C4-2B (cell line): Measurements from ENCODE around the gene FAM83E.
A peak's percentile ranks its signal among the peaks of the same experiment; 100 is the strongest.

Source experiments
- H3K27ac ChIP-seq: fragments of 450-650 bp; 2 replicates; pipeline ENCODE4 v1.5.1; 2017
- ZFX ChIP-seq: fragments of 450-650 bp; IDR thresholded peaks from 2 replicates; pipeline ENCODE4 v1.6.1; 2017
- TF ChIP-seq, protein P1 (sequence below): fragments of 450-650 bp; conservative IDR thresholded peaks from 2 replicates; pipeline ENCODE4 v1.5.1; 2017; ENCODE audit warnings: mild to moderate bottlenecking

The FAM83E gene

DNA sequence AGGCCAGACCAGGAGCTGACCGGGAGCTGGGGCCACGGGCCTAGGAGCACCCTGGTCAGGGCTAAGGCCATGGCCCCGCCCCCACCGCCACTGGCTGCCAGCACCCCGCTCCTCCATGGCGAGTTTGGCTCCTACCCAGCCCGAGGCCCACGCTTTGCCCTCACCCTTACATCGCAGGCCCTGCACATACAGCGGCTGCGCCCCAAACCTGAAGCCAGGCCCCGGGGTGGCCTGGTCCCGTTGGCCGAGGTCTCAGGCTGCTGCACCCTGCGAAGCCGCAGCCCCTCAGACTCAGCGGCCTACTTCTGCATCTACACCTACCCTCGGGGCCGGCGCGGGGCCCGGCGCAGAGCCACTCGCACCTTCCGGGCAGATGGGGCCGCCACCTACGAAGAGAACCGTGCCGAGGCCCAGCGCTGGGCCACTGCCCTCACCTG lies 11.0 kb upstream of the FAM83E start:
- no peak overlapping the region for H3K27ac ChIP-seq
- TF ChIP-seq, protein P1, sequence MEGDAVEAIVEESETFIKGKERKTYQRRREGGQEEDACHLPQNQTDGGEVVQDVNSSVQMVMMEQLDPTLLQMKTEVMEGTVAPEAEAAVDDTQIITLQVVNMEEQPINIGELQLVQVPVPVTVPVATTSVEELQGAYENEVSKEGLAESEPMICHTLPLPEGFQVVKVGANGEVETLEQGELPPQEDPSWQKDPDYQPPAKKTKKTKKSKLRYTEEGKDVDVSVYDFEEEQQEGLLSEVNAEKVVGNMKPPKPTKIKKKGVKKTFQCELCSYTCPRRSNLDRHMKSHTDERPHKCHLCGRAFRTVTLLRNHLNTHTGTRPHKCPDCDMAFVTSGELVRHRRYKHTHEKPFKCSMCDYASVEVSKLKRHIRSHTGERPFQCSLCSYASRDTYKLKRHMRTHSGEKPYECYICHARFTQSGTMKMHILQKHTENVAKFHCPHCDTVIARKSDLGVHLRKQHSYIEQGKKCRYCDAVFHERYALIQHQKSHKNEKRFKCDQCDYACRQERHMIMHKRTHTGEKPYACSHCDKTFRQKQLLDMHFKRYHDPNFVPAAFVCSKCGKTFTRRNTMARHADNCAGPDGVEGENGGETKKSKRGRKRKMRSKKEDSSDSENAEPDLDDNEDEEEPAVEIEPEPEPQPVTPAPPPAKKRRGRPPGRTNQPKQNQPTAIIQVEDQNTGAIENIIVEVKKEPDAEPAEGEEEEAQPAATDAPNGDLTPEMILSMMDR = no peak
- no peak for TF ChIP-seq ZFX

DNA sequence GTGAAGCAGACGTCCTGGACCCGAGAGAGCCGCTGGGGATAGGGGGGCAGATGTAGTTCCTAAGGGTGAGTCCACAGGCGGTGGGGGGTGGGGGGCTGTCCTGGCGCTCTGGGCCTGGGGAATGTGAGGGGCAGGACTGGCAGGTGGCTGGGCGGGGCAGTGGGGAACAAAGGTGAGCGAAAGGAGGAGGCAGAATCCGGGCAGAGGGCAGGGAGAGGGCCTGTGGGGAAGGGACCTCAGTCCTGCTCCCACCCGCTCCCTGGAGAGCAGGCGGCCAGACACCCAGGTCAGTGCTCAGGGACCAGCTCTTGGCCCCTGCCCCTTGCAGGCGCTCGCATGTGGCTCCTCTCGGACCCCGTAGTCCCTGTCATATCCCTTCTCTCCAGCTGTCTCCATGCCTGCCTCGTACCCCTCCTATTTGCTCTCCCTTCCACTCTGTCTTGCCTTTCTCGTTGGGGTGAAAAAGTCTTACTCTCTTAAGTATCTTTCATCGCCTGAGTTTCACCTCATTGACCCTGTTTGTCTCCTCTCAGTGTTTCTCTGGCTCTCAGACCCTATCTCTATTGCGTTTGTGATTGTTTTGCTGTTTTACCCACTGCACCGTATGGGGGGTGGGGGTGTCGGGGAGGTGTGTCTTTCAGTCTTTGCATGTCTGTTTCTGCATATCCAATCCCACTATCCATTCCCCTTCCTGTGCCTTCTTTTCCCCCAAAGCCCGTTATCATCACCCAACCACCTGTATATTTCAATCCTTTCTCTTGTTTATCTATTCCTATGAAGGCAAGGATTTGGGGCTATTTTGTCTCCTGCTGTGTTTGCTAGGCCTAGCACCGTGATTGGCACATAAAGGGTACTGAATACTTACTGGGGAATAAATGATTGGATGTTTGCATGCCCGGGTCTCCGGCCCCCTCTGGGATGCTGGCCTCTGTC lies 10.2 kb upstream of the FAM83E start:
- TF ChIP-seq, protein P1 = no peak
- no peak for TF ChIP-seq ZFX
- peak overlapping the region; percentile 71 for H3K27ac ChIP-seq

DNA sequence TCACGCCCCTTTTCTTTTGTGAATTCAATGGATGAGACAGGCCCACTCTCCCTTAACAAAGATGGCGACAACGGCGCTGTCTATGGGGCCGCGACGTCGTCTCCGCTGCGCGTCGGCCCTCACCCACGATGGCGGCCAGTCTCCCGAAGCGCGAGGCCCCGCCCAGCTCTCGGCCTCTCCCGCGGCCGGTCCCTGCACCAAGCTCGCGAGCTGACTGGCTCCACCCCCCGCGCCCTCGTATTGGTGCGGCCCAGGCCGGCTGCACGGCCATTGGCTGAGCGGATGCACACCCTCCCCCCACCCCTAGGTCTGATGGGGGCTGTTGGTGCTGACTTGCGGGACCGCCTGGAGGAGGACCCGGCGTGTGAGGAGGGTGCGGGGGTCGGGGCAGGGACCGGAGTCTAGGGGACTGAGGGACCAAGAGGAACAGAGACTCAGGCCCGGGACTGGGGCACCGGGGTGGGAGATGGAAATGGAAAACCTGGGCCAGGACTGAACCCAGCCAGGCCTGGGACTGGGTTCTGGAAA lies 9.3 kb upstream of the FAM83E start:
- TF ChIP-seq ZFX = no peak
- TF ChIP-seq, protein P1 = no peak
- peak overlapping the region; percentile 71 for H3K27ac ChIP-seq

DNA sequence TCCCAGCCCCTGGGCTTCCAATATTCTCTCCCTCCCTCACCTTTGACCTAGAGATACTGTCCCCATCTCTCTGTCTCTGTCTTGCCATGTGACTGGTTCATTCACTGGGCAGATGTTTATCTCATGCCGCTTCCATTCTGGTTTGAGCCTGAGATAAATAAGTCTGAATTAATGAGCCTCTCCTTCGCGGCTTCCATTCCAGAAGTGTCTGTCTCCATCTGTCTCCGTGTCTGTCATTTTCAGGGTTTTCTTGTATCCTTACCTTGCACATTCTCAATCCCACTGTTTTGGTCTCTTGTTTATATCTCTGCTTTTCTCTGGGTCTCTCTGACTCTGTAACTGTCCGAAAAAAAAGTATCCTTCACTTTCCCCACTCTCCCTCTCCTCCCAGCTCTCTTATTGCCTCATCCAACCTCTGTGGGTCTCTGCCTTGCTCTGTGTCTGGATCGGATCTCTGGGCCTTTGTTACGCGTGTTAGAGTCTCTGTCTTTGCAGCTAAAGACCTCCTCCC lies 8.7 kb upstream of the FAM83E start:
- TF ChIP-seq, protein P1 = no peak
- TF ChIP-seq ZFX = no peak
- peak overlapping the region; percentile 71 for H3K27ac ChIP-seq

DNA sequence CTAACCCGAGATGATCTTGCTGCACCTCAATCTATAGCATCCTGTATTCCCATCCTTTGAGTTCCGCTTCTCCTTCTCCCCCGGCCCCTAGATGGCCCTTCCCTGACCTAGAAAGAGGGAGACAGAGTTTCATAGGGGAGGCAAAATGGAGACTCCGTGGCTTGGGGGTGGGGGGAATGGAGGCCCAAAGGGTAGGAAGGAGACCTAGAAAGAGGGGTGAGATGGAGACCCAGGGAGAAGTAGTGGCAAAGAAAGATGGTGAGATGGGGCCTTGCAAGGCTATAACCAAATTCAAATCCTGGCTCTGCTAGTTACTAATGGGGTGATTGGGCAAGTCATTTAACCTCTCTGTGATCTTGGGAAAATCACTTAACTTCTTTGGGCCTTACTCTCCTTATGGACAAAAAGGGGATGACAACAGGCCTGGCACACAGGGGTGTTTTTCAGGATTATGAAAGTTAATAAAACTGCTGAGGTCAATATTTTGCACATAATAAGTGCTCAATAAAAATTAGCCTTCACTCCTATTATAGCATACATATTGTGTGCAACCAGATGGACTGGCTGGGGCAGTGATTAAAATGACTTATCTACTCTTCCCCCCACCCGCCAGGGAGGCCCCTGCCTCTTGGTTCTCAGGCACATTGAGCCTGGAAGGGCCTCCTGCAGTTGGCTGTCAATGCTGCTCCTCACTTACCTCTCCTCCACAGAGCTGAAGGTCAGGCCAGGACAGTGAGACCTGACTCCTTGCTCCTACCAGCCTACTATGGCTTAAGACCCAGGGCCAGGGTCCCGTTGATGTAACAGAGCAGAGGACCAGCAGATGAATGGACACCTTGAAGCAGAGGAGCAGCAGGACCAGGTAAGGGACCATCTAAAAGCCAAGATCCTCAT lies 5.1 kb upstream of the FAM83E start:
- TF ChIP-seq, protein P1 = no peak
- TF ChIP-seq ZFX = no peak

DNA sequence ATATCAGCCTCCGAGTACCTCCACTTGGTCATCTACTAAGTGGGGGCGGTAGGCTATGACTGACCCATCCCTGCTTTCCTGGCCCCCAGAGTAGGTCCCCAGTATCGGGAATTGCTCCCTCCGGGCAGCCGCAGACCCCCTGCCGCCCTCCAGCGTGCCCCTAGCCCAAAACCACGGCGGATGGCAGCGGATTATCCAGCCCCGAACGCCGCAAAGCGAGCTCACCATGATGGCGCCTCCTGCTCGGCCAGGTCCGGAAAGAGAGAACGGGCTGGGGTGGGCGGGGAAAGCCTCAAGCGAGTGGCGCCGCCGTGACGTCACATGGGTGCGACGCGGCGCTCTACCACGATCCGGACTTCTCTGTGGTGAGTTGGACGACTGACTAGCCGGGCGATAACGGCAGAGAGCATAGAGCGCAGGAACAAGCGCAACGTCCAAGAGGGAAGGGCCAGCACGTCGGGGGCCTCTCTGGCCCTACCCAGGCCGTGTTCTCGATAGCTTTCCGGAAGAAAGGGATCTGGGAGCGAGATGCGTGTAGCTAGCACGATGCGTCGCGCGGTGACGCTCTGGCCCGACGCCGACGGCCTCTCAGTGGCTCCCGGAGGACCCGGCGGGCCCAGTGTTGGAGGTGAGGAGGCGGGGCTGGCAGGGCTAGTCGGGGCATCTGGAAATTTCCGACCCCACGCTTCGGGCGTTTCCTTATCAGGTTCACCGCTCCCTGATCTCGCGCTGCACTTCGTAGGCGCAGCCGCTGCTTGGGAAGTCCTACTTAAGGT lies 4.2 kb upstream of the FAM83E start, which contains the start of the genes RPL18 and SPHK2:
Gene RPL18, minus strand, starts transcription at position 263 of the 776 bp plus-strand sequence. Its CDS starts 35 bp downstream, at position 228.
Gene SPHK2, plus strand, starts transcription at position 591 of the 776 bp plus-strand sequence. CDS start 1,009 bp downstream, outside the sequence.
- TF ChIP-seq ZFX = no peak
- TF ChIP-seq, protein P1 = no peak
- peak within 1 kb of the TSS; percentile 96 for H3K27ac ChIP-seq

More for the DNA sequence above, 5.1 kb upstream of the FAM83E start:
- H3K27ac ChIP-seq = peak overlapping the region; percentile 96
